GM18868 (cell line): ENCODE data around the gene BLCAP.
"Not testable (repeated sequence)": the region's sequence is repeated elsewhere in the genome, so short reads cannot be mapped to it uniquely, and the experiment has no call there.

ENCODE experiments used
- ATAC-seq: cut with Tn5 transposase; IDR thresholded peaks from one replicate; pipeline ENCODE4 v1.9.1; 2021; ENCODE audit warnings: mild to moderate bottlenecking, moderate library complexity; ENCODE audit not compliant: unreplicated experiment

BLCAP gene

GRCh38 chr20:37490663-37491350 lies 36.9 kb downstream of the BLCAP start:
- no peak for ATAC-seq

DNA sequence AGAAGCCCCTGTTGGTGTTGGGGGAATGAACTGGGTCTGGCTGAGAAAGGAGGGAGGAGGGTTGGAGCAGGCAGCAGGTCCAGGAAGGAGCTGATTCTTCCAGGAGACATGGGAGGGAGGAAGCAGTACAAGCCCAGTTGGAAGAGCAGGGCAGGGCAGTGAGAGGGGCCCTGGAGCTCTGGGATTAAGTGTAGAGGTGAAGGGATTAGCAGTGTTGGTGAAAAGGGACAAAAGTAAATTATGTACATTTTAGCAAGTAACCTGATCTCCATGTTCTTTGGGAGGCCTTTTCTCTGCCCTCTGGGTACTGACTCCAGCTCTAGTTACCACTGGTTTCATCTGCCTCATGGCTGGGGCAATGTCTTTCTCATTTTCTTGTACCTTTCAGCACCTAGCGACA lies 41.5 kb downstream of the BLCAP start:
- ATAC-seq: not testable (repeated sequence)

DNA sequence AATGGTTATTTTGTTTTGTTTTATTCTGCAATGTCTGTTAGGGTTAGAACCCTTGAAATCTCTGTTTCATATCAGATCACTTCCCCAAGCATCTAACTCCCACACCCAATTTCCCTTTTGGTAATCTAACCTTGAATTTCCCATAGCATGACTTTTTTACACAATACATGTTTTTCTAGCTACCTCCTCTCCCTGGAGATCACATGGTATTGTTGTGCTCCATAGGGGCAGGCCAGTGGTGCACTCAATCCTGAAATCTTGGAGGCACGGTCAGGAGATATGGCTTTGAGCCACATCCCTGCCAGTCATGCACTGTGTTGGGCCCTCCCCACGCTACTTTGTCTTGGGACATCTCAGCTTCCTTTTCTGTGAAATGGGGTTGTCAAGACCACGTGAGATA lies 43.3 kb downstream of the BLCAP start:
- ATAC-seq: no peak

GRCh38 chr20:37481610-37482009 lies 46.1 kb downstream of the BLCAP start:
- no peak for ATAC-seq

DNA sequence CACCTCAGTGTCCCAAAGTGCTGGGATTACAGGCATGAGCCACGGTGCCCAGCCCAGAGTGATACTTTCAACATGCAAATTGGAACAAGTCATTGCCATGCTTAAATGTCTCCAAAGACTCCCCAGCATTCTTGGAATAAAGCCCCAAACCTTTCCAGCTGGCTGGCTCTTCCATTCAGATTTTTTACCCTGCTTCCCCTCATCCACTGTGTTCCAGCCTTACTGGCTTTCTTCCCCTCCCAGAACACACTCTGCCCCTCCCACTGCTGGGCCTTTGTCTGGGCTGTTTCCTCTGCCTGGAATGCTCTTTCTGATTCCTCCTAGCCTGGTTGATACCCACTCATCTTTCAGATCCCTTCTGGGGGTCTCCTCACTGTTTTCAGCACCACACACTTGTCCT lies 46.8 kb downstream of the BLCAP start:
- ATAC-seq: no peak

- no peak for ATAC-seq
These were observed 47.6 kb downstream of the BLCAP start for GRCh38 chr20:37479925-37480691.

DNA sequence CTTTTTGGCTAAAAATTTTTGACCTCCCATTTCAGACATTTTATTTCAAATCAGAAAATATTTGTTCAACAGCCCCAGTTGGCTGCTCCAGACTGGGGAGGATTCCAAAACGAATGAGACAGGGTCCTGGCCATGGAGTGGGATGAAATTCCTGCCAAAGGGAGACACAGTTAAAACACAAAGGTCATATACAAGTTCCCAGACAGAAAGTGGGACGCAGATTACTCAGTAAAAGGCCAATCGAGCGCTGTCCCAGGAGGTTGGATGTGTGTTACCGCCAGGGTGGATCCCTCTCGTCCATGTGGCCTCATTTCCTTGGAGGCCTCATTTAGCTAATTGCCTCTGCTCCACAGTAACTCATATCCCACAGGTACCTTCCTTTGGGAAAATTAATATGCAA lies 48.4 kb downstream of the BLCAP start:
- ATAC-seq: no peak

DNA sequence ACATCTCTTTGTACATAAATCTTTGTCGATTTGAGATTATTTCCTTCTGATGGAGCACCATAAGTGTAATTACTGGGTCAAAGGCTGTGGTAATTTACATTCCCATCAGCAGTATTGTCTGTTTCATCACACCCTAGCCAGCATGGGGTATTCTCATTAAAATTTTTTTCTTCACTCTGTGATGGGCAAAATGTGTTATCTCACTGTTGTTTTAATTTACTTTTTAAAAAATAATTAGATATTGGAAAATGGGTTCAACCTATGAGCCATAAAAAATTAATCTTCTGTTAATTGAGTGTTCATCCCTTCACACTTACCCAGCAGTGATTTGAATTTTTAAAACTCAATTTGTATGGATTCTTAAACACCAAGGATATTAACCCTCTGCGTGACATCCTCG lies 50.6 kb downstream of the BLCAP start:
- ATAC-seq: no peak

DNA sequence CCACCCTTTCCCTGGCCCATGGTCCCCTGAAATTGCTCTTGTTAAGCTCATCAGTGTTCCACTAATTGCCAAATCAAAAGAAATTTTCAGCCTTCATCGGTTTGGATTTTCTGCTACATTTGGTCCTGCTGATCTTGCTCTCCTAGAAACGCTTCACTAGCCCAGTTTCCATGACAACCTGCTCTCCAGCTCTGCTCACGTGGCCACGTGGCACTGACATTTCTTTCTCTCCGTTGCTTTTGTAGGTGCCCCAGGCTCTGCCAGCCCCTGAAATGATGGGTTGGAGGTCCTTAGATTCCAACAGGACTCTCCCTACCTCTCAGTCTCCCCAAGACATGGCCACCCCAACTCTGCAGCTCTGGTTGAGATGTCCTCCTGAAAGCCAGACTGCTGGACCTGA lies 52.4 kb downstream of the BLCAP start:
- no peak for ATAC-seq

DNA sequence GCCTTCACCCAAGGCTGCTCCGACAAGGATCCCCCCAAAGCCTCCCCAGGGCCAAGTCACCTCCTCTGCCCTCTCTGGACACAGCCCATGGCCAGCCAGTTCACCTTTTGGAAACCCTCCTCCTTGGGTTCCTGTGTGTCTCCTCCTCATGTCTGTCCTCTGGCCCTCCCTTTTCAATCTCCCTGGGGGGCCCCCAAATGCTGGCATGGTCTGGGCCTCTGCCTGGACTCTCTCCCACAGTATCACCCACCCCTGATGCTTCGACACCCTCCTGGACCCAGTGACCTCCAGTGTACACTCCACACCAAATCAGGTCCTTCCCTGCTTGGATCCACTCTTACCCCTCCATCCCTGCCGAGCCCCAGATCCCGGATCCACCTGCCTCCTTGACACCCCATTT lies 53.3 kb downstream of the BLCAP start:
- no peak for ATAC-seq

GRCh38 chr20:37473249-37474000 lies 54.3 kb downstream of the BLCAP start:
- ATAC-seq: no peak

DNA sequence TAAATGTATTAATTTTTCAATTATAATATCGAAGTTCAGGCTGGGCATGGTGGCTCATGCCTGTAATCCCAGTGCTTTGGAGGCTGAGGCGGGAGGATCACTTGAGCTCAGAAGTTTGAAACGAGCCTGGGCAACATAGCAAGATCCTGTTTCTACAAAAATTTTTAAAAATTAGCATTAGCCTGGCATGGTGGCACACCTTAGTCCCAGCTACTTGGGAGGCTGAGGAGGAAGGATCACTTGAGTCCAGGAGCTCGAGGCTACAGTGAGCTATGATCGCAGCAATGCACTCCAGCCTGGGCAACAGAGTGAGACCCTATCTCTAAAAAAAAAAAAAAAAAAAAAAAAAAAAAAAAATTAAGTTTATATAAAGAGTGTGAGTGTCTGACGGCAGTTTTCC lies 55.2 kb downstream of the BLCAP start:
- not testable (repeated sequence) for ATAC-seq

DNA sequence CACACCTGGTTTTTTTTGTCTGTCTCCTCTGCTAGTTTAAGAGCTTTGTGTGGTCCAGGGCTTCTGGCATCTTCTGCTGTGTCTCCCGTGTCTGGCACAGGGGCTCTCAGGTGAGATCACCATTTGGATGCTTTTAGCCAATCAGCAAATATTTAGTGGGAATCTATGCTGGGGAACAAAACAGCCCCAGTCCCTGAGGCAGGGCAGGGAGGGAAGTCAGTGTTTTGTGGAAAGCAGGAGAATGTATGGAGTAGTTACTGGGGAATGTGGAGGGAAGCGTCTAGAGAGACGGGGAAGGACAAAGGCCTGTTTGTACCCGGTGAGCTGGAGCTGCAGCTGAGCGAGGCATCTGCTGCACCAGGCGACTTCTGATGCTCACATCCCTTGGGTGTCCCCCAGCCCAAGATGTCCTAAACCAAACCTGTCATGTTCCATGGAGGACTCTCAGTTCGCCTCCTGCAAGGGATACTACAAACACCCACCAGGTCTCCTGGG lies 55.9 kb downstream of the BLCAP start:
- ATAC-seq: no peak

- ATAC-seq: not testable (repeated sequence)
These were observed 57.5 kb downstream of the BLCAP start for GRCh38 chr20:37470190-37470589.

DNA sequence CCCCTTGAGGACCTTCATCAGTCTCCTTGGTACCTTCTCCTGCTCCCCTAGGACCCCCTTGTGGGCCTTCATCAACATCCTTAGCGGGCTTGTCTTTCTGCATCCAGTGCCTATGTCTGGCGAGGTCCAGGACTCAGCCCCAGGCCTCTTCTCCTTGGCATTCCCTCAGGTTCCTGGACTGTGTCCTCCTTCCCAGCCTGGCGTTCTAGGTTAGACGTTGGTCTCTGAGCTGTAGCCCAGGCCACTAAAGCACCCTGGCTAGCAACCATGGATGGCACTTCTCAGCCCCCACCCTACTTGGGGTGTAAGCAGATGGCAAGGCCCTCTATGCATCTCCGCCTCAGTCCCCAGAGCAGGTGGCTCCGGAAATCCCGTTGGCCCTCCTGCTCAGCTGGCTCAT lies 58.1 kb downstream of the BLCAP start:
- ATAC-seq: no peak

DNA sequence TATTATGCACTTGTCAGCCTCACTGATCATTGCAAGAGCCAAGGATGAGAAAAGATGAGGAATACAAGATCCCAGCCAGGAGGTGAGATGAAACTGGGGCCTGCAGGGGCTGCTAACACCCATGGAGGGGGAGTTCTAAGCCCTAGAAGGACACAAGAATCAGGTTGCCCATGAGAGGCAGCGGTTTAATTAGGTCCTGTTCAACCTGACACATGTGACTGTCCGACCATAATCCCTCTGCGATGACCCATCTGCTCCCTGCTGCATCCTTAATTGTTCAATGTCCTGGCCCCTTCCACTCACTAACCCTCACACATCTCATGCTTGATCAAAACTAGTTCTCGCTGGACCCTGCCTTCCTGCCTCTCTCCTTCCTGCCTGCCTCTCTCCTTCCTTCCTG lies 58.8 kb downstream of the BLCAP start:
- no peak for ATAC-seq
